Endothelial cell of umbilical vein (primary cell): ENCODE results near the gene ITGB2. TPM values are rescaled to one million over a fixed set of nuclear protein-coding genes. Genes with fewer than 3 reads are reported as not detected.

Source experiments
- BruUV-seq: library from RNA; stranded (reverse); fragments of 400-500 nt; replicated peaks from 2 replicates; lab custom pipeline; 2021; lab: Mats Ljungman, UMichigan
- CTCF ChIA-PET: fragments of 300-600, 350-600 bp; sonication (Branson Sonifier 250); formaldehyde crosslinking; loops from one replicate; lab custom pipeline; 2021; ENCODE audit warnings: antibody characterized with exemption, inconsistent platforms; lab: Charles Lee
- POLR2A ChIA-PET: fragments of 300-600, 350-600 bp; sonication (Branson Sonifier 250); formaldehyde crosslinking; loops from one replicate; lab custom pipeline; 2021; ENCODE audit warnings: antibody characterized with exemption, inconsistent platforms; lab: Charles Lee
- DNase-seq: peaks from one replicate; pipeline ENCODE4 v3.0.0-alpha.2; 2011; ENCODE audit warnings: low read depth, low spot score
- FAIRE-seq: peaks from 2 replicates; lab custom pipeline; 2011; peaks lifted over from hg19 to GRCh38; lab: Jason Lieb, UNC
- H2AFZ ChIP-seq: 2 replicates; pipeline ENCODE4 v1.6.0; 2012; ENCODE audit warnings: low read depth, low read length, control low read depth, inconsistent platforms
- H3K27ac ChIP-seq: 2 replicates; pipeline ENCODE4 v1.5.1; 2011; ENCODE audit warnings: low read depth, mild to moderate bottlenecking, control low read depth, low read length, moderate library complexity; ENCODE audit not compliant: insufficient read depth
- H3K27me3 ChIP-seq, 2 experiments: 2 replicates each; pipeline versions ENCODE4 v1.6.0 to v1.6.1; 2011; ENCODE audit warnings: low read length in 2 of 2, mixed read lengths in 1 of 2; ENCODE audit not compliant: control insufficient read depth in 2 of 2, insufficient read depth in 2 of 2
- H3K36me3 ChIP-seq, 2 experiments: 2 replicates in 1 of 2; 3 replicates in 1 of 2; pipeline ENCODE4 v1.5.1; 2011; ENCODE audit warnings: low read length in 2 of 2, mild to moderate bottlenecking in 1 of 2, moderate library complexity in 1 of 2; ENCODE audit not compliant: control insufficient read depth in 2 of 2, insufficient read depth in 2 of 2; ENCODE audit errors: extremely low read depth in 1 of 2
- H3K4me1 ChIP-seq: 3 replicates; pipeline ENCODE4 v1.5.1; 2011; ENCODE audit warnings: mild to moderate bottlenecking, low read length; ENCODE audit not compliant: control insufficient read depth, insufficient read depth; ENCODE audit errors: extremely low read depth
- H3K4me2 ChIP-seq: 2 replicates; pipeline ENCODE4 v1.6.1; 2011; ENCODE audit warnings: low read length, control low read depth, mixed read lengths; ENCODE audit not compliant: insufficient read depth
- H3K4me3 ChIP-seq, 3 experiments: fragments of 200-600 bp in 1 of 3; sonication (generic), shearing (Covaris generic) in 1 of 3; replicated peaks in 1 of 3; 2 replicates each; pipeline ENCODE4 v1.5.1; 2011 to 2016; ENCODE audit warnings: control low read depth in 3 of 3, low read length in 3 of 3, mild to moderate bottlenecking in 2 of 3, inconsistent platforms in 1 of 3, low read depth in 1 of 3, moderate library complexity in 1 of 3; ENCODE audit not compliant: insufficient read depth in 1 of 3
- H3K79me2 ChIP-seq: 2 replicates; pipeline ENCODE4 v1.6.0; 2012; ENCODE audit warnings: low read length, inconsistent platforms; ENCODE audit not compliant: control insufficient read depth, insufficient read depth
- H3K9ac ChIP-seq: replicated peaks from 2 replicates; pipeline ENCODE3; 2011; ENCODE audit warnings: low read length, control low read depth; ENCODE audit not compliant: insufficient read depth; ENCODE audit errors: extremely low read depth
- H3K9me1 ChIP-seq: replicated peaks from 3 replicates; pipeline ENCODE4 v1.6.0; 2011; ENCODE audit warnings: mild to moderate bottlenecking, low read length; ENCODE audit not compliant: control insufficient read depth, insufficient read depth; ENCODE audit errors: extremely low read depth
- H3K9me3 ChIP-seq: replicated peaks from 2 replicates; pipeline ENCODE4 v1.5.1; 2012; ENCODE audit warnings: low read length, inconsistent platforms; ENCODE audit not compliant: control insufficient read depth, insufficient read depth
- H4K20me1 ChIP-seq: replicated peaks from 2 replicates; pipeline ENCODE3; 2011; ENCODE audit warnings: mild to moderate bottlenecking, low read length; ENCODE audit not compliant: control insufficient read depth, insufficient read depth; ENCODE audit errors: extremely low read depth
- EZH2 ChIP-seq: IDR thresholded peaks from 2 replicates; pipeline ENCODE4 v1.6.1; 2012; ENCODE audit warnings: borderline replicate concordance, low read depth, mild to moderate bottlenecking, moderate library complexity, low read length, inconsistent platforms; ENCODE audit not compliant: severe bottlenecking
- FOS ChIP-seq: IDR thresholded peaks from 2 replicates; pipeline ENCODE4 v1.6.1; 2011; ENCODE audit warnings: mild to moderate bottlenecking, low read length, moderate library complexity, borderline replicate concordance; ENCODE audit not compliant: insufficient read depth
- GATA2 ChIP-seq: IDR thresholded peaks from 2 replicates; pipeline ENCODE4 v1.7.0; 2011; ENCODE audit warnings: low read depth, mild to moderate bottlenecking, moderate library complexity, mixed read lengths, low read length; ENCODE audit not compliant: insufficient read length, insufficient read depth
- JUN ChIP-seq: IDR thresholded peaks from 2 replicates; pipeline ENCODE4 v1.6.1; 2011; ENCODE audit warnings: borderline replicate concordance, low read depth; ENCODE audit not compliant: insufficient read length, insufficient read depth
- MYC ChIP-seq: IDR thresholded peaks from one replicate; pipeline ENCODE4 v1.6.1; 2011; ENCODE audit warnings: mild to moderate bottlenecking, low read depth, low read length
- POLR2A ChIP-seq: IDR thresholded peaks from 2 replicates; pipeline ENCODE4 v1.6.1; 2012; ENCODE audit warnings: low read depth, mild to moderate bottlenecking, control low read depth, low read length
- POLR2AphosphoS5 ChIP-seq: IDR thresholded peaks from 2 replicates; pipeline ENCODE4 v1.6.1; 2012; ENCODE audit warnings: low read depth, mild to moderate bottlenecking, control low read depth, low read length, moderate library complexity; ENCODE audit not compliant: insufficient read depth
- dilution Hi-C: fragments of 300-500 bp; cut with MboI; formaldehyde crosslinking; loops from one replicate; pipeline ENCODE4 v1.15.0; 2019; ENCODE audit warnings: low sequenced_read_pairs; ENCODE audit not compliant: extremely low pct_ligation_motif_present
- intact Hi-C: fragments of 100-400 bp; cut with micrococcal nuclease; formaldehyde crosslinking; loops from one replicate; pipeline ENCODE4 v1.10.0; 2022
- polyA plus RNA-seq, 4 experiments: library from polyadenylated mRNA; depleted of rRNA in 3 of 4; stranded (reverse) in 3 of 4; unstranded in 1 of 4; fragments of >200 nt; gene quantifications; 2 replicates each; pipeline versions ENCODE4 v1.2.1 to v1.2.3, GENCODE V29; 2011 to 2012; ENCODE audit warnings: missing spikeins in 1 of 4
- total RNA-seq: library from RNA; stranded (reverse); gene quantifications from 2 replicates; pipeline ENCODE4 v1.2.3, GENCODE V29; 2021
- TF ChIP-seq, protein P1 (sequence below), 2 donors: IDR thresholded peaks; 1 replicate in 1 of 2; 2 replicates in 1 of 2; pipeline ENCODE4 v1.5.1; 2011; ENCODE audit warnings: low read length in 2 of 2, mild to moderate bottlenecking in 2 of 2, moderate library complexity in 2 of 2, control low read depth in 1 of 2, inconsistent platforms in 1 of 2, low read depth in 1 of 2; ENCODE audit not compliant: insufficient read depth in 1 of 2; ENCODE audit errors: extremely low read depth in 1 of 2
- TF ChIP-seq, protein P2 (sequence below): IDR thresholded peaks from 2 replicates; pipeline ENCODE4 v1.6.1; 2011; ENCODE audit not compliant: insufficient read depth, insufficient read length

Gene ITGB2
- total and polyA plus RNA-seq, 2 donors (not counting 3 experiments of a cell fraction or from before 2014, with no cell fraction given) = 0.39 to 0.91 TPM

DNA sequence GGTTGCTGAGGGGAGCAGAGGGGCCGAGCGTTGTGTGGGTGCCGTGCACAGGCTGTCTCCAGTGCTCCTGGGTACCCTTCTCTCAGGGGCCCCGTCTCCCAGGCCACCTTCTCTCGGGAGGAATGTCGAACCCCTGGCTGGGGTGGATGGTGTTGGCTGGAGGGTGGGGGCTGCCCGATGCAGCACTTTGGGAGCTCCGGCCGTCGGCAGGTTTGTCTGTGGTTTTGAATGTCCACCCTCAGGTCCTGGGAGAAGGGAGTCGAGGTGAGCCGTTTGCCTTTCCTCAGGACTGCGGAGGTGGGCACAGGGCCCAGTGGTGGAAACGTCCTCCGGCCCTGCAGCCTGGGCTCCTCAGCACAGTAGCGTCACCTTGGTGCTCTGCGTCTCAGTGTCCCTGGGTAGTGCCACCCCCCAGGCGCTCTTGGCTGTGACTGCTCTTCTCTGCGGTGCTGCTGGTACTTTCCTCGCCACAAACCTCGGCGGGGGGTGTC is 33.6 kb upstream of the ITGB2 start:
- DNase-seq (no peak), FAIRE-seq (no peak)
- Histone ChIP-seq H3K9ac (no peak overlapping the region), H3K9me1 (no peaks in the 10 kb centered on the region), H3K27me3 (no peaks in the 10 kb centered on the region), H3K36me3 (peaks cover 6 to 14% of the 10 kb centered on the region in 2 experiments), H4K20me1 (no peaks in the 10 kb centered on the region), H3K9me3 (no peaks in the 10 kb centered on the region), H3K4me2 (no peak overlapping the region), H3K4me3 (no peak overlapping the region), H3K4me1 (peaks cover 14% of the 10 kb centered on the region), H2AFZ (no peak overlapping the region), H3K79me2 (peaks cover 58% of the 10 kb centered on the region), H3K27ac (no peak overlapping the region)
- TF ChIP-seq MYC (no peak), POLR2AphosphoS5 (no peak), JUN (no peak), FOS (no peak), POLR2A (no peak), EZH2 (no peak), GATA2 (no peak)
- TF ChIP-seq, protein P1, sequence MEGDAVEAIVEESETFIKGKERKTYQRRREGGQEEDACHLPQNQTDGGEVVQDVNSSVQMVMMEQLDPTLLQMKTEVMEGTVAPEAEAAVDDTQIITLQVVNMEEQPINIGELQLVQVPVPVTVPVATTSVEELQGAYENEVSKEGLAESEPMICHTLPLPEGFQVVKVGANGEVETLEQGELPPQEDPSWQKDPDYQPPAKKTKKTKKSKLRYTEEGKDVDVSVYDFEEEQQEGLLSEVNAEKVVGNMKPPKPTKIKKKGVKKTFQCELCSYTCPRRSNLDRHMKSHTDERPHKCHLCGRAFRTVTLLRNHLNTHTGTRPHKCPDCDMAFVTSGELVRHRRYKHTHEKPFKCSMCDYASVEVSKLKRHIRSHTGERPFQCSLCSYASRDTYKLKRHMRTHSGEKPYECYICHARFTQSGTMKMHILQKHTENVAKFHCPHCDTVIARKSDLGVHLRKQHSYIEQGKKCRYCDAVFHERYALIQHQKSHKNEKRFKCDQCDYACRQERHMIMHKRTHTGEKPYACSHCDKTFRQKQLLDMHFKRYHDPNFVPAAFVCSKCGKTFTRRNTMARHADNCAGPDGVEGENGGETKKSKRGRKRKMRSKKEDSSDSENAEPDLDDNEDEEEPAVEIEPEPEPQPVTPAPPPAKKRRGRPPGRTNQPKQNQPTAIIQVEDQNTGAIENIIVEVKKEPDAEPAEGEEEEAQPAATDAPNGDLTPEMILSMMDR (IDR thresholded peaks at IDR 0.05; ENCODE audit: extremely low read depth in 1 of 2, insufficient read depth in 1 of 2, low read depth in 1 of 2, low read length in 2 of 2) = no peak
- TF ChIP-seq, protein P2, sequence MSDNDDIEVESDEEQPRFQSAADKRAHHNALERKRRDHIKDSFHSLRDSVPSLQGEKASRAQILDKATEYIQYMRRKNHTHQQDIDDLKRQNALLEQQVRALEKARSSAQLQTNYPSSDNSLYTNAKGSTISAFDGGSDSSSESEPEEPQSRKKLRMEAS = no peak
- CTCF ChIA-PET = interaction anchor here (1.2 to 10.8 kb wide), 5 partner anchors 9 to 186 kb away, joined by 3 to 219 read pairs (median 15); no protein-coding TSS in a partner anchor
- intact Hi-C loops (no loop called here), dilution Hi-C loops (no loop called here)
- POLR2A ChIA-PET = no interaction called here
- no TSS peak for BruUV-seq
